Spleen (tissue), 11 donors: ENCODE measurements around the gene APP. TPM values are rescaled to one million over a fixed set of nuclear protein-coding genes. Genes with fewer than 3 reads are reported as not detected.

Source experiments
- DNase-seq: peaks from one replicate; pipeline ENCODE4 v3.0.0-alpha.2; 2020
- H3K27ac ChIP-seq, 8 donors: fragments of 200-600 bp; sonication (generic) in 7 of 8; 1 replicate in 4 of 8; 2 replicates in 4 of 8; pipeline versions ENCODE4 v1.5.0 to v1.8.0; 2016 to 2021; ENCODE audit warnings: inconsistent platforms in 4 of 8, mild to moderate bottlenecking in 4 of 8, moderate library complexity in 1 of 8
- H3K27me3 ChIP-seq, 7 donors: fragments of 200-600 bp; sonication (generic) in 6 of 7; replicated peaks in 1 of 7; 1 replicate in 4 of 7; 2 replicates in 3 of 7; pipeline versions ENCODE4 v1.5.0 to v1.8.0; 2016 to 2021; ENCODE audit warnings: inconsistent platforms in 3 of 7, mild to moderate bottlenecking in 1 of 7
- H3K36me3 ChIP-seq, 6 donors: fragments of 200-600 bp; sonication (generic) in 5 of 6; 1 replicate in 4 of 6; 2 replicates in 2 of 6; pipeline versions ENCODE4 v1.5.0 to v1.8.0; 2016 to 2021; ENCODE audit warnings: inconsistent platforms in 2 of 6
- H3K4me1 ChIP-seq, 6 donors: fragments of 200-600 bp; sonication (generic) in 5 of 6; 1 replicate in 3 of 6; 2 replicates in 3 of 6; pipeline versions ENCODE4 v1.5.0 to v1.8.0; 2016 to 2021; ENCODE audit warnings: inconsistent platforms in 3 of 6
- H3K4me3 ChIP-seq, 8 donors: fragments of 200-600 bp; sonication (generic) in 7 of 8; 1 replicate in 4 of 8; 2 replicates in 4 of 8; pipeline versions ENCODE4 v1.5.0 to v1.8.0; 2016 to 2021; ENCODE audit warnings: inconsistent platforms in 4 of 8, mild to moderate bottlenecking in 4 of 8, moderate library complexity in 2 of 8
- H3K9me3 ChIP-seq, 8 donors: fragments of 200-600 bp; sonication (generic) in 7 of 8; 1 replicate in 4 of 8; 2 replicates in 4 of 8; pipeline versions ENCODE4 v1.5.0 to v1.8.0; 2016 to 2021; ENCODE audit warnings: inconsistent platforms in 4 of 8
- POLR2A ChIP-seq, 3 donors: fragments of 450-650 bp; IDR thresholded peaks; one replicate each; pipeline ENCODE4 v1.5.1; 2017; ENCODE audit warnings: antibody characterized with exemption in 3 of 3, mild to moderate bottlenecking in 1 of 3
- POLR2AphosphoS5 ChIP-seq, 3 donors: sonication (generic); formaldehyde crosslinking; IDR thresholded peaks; one replicate each; pipeline ENCODE4 v1.5.1; 2017; ENCODE audit warnings: antibody characterized with exemption in 3 of 3
- WGBS, 5 donors: extraction: QIAGEN DNeasy Blood & Tissue Kit in 3 of 5; methylation state at CpG; one replicate each; pipeline versions ENCODE4 v1.1.5 to v1.1.7; 2013 to 2018; 5-methylcytosine and 5-hydroxymethylcytosine counted together
- intact Hi-C: fragments of 100-400 bp; cut with DNase I; formaldehyde crosslinking; loops from one replicate; pipeline ENCODE4 v1.15.0; 2023; ENCODE audit warnings: low total_unique reads
- polyA plus RNA-seq, 3 donors: library from polyadenylated mRNA; stranded (reverse); fragments of 200-250 nt; gene quantifications; one replicate each; pipeline ENCODE4 v1.2.1, GENCODE V29; 2013
- total RNA-seq, 7 donors: library from RNA; depleted of rRNA in 3 of 7; stranded (reverse); fragments of >200 nt in 3 of 7; fragmentation: NEBNext Ultra II Directional in 4 of 7; extraction: Animal tissue kit (Norgen Biotek cat#: 25700) in 4 of 7; gene quantifications; one replicate each; pipeline versions ENCODE4 v1.1.0 to v1.2.1, GENCODE V29; 2016 to 2021
- TF ChIP-seq, protein P1 (sequence below), 11 experiments: fragments of 200-600 bp in 7 of 11; fragments of 450-650 bp in 4 of 11; sonication (generic) in 4 of 11; IDR thresholded peaks in 8 of 11; conservative IDR thresholded peaks in 3 of 11; 1 replicate in 7 of 11; 2 replicates in 4 of 11; pipeline versions ENCODE4 v1.4.0 to v1.8.0; 2016 to 2021; ENCODE audit warnings: antibody characterized with exemption in 11 of 11, inconsistent platforms in 4 of 11, mild to moderate bottlenecking in 1 of 11
- donor health status: healthy with polysubstance abuse.
- donor health status: DM: no; HTN: no; CAD: no; lungs with moderate emphysema.
- donor health status: DM: no; HTN: no; CAD: no.
- donor health status: Bipolar disorder and iron deficiency.
- donor health status: healthy.
- donor health status: DM: no; HTN: no; CAD: no.
- donor health status: DM: yes; HTN: yes; CAD: no.

Gene APP
- total and polyA plus RNA-seq, 10 donors, result 25.3 to 398 (median 282) TPM

DNA sequence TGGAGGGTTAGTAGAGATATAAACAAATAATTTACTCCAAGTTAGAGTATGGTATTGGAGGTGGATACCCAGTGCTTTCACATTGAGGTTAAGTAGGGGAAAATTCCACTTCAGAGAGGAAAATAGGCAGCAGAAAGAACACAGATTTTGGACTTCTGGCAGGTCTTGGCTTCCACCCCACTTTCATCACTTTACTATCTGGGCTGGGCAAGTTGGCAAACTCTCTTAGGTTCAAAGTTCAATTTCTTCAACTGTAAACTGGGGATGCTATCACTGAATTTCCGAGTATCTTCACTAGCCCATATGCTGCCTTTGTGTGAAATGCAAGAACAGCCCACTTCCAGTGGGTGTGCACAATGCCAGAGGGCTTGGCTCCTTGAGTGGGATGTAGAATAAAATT lies 220.9 kb downstream of the APP start:
- Histone ChIP-seq H3K4me3 (no peak overlapping the region), H3K36me3 (peaks cover 0 to 67% (median 6%) of the 10 kb centered on the region in 6 donors), H3K9me3 (peaks cover 0 to 6% (median 2%) of the 10 kb centered on the region in 8 donors), H3K4me1 (no peaks in the 10 kb centered on the region), H3K27me3 (no peaks in the 10 kb centered on the region), H3K27ac (no peak overlapping the region)
- WGBS, 5 donors, result 0% methylated on average over 1 of the region's 1 CpG
- intact Hi-C loops, result loop anchor here (10.0 kb wide), 1 partner anchor 45 kb away; no protein-coding TSS in a partner anchor
- no peak for DNase-seq
- no peak for TF ChIP-seq POLR2AphosphoS5 (IDR thresholded peaks at IDR 0.05)
- TF ChIP-seq POLR2A (IDR thresholded peaks at IDR 0.05), result no peak
- TF ChIP-seq, protein P1, sequence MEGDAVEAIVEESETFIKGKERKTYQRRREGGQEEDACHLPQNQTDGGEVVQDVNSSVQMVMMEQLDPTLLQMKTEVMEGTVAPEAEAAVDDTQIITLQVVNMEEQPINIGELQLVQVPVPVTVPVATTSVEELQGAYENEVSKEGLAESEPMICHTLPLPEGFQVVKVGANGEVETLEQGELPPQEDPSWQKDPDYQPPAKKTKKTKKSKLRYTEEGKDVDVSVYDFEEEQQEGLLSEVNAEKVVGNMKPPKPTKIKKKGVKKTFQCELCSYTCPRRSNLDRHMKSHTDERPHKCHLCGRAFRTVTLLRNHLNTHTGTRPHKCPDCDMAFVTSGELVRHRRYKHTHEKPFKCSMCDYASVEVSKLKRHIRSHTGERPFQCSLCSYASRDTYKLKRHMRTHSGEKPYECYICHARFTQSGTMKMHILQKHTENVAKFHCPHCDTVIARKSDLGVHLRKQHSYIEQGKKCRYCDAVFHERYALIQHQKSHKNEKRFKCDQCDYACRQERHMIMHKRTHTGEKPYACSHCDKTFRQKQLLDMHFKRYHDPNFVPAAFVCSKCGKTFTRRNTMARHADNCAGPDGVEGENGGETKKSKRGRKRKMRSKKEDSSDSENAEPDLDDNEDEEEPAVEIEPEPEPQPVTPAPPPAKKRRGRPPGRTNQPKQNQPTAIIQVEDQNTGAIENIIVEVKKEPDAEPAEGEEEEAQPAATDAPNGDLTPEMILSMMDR (IDR thresholded peaks at IDR 0.05 in 8 of 11, conservative IDR thresholded peaks at IDR 0.05 in 3 of 11), result no peak

DNA sequence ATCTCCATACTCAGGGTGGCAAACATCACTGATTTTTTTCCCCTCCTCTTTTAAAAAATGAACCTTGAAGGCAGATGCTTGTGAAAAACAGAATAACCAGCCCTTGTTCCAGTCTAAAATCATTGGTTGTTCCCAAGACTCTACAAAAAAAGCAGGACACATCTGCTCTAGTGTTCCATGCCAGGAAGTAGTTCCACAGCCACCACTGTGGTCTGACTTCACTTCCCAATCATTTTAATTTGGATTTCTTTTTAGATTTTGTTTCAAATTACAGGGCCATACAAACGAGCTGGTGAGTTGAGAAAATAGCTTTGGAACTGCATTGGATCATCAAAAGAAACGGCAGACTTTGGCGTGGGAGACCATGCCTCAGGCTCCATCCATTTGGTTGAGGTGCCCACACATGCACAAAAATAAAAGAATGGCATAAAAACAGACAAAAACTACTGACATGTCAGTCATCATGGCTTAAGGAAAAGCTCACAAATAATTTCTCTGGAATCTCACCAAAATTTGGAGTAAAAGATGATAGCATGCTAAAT lies 225.8 kb downstream of the APP start:
- Histone ChIP-seq H3K27me3 (no peaks in the 10 kb centered on the region), H3K4me3 (no peak overlapping the region), H3K4me1 (peaks cover 0 to 5% (median 2%) of the 10 kb centered on the region in 6 donors), H3K27ac (no peak overlapping the region), H3K9me3 (peaks cover 0 to 6% (median 2%) of the 10 kb centered on the region in 8 donors), H3K36me3 (peaks cover 0 to 34% (median 3%) of the 10 kb centered on the region in 6 donors)
- DNase-seq, result no peak
- no peak for TF ChIP-seq POLR2A (IDR thresholded peaks at IDR 0.05)
- intact Hi-C loops, result no loop called here
- WGBS, 5 donors, result 81 to 89% (median 87%) methylated on average over 3 of the region's 3 CpGs

DNA sequence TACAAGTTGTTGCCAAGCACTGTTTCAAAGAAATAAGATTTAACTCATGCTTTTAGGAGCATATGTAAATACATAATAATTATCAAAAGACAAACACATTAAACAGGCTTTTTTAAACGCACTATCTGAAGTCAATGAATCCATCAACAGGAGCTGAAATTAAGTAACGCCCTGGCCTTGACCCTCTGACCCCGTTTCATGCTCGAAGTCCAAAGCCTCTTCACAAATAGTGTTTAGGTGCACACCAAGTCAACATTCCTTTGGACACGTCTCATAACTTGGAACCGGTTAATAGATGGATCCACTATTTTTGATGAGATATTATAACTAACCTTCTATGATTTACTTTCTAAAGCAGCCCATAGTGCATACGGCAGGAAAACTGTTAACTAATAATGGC lies 226.5 kb downstream of the APP start:
- Histone ChIP-seq H3K4me3 (no peak overlapping the region), H3K9me3 (peaks cover 0 to 6% (median 2%) of the 10 kb centered on the region in 8 donors), H3K36me3 (peaks cover 0 to 27% (median 3%) of the 10 kb centered on the region in 6 donors), H3K4me1 (peaks cover 0 to 11% (median 7%) of the 10 kb centered on the region in 6 donors), H3K27ac (no peak overlapping the region), H3K27me3 (no peaks in the 10 kb centered on the region)
- intact Hi-C loops, result no loop called here
- no peak for DNase-seq
- 82 to 93% (median 88%) methylated on average over 7 of the region's 7 CpGs for WGBS, 5 donors
- no peak for TF ChIP-seq POLR2A (IDR thresholded peaks at IDR 0.05)
- no peak for TF ChIP-seq POLR2AphosphoS5 (IDR thresholded peaks at IDR 0.05)
- TF ChIP-seq, protein P1 (IDR thresholded peaks at IDR 0.05 in 8 of 11, conservative IDR thresholded peaks at IDR 0.05 in 3 of 11), result no peak

DNA sequence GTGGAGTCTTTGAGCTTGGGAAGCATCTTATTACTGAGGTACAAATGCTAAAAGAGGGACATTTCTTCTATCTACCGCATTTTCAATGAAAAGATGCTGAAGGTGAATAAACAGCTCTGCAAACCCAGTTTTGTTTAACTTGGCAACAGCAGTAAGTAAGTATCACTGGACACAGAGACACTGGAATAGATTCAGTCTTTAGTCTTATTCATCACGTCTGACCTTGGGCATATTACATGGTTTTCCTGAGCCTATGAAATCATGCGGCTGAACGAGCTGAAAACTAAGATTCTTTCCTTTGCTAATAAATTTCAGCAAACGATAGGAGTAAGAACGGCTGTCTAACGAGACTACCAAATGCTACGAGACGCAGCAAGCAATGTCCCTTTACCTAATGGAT lies 228.4 kb downstream of the APP start:
- no peak for DNase-seq
- intact Hi-C loops, result no loop called here
- Histone ChIP-seq H3K9me3 (peaks cover 0 to 6% (median 2%) of the 10 kb centered on the region in 8 donors), H3K27me3 (no peaks in the 10 kb centered on the region), H3K4me3 (no peak overlapping the region), H3K4me1 (peaks cover 0 to 18% (median 10%) of the 10 kb centered on the region in 6 donors), H3K36me3 (peaks cover 0 to 19% (median 3%) of the 10 kb centered on the region in 6 donors), H3K27ac (no peak overlapping the region)
- 76 to 91% (median 85%) methylated on average over 9 of the region's 9 CpGs for WGBS, 5 donors
- TF ChIP-seq, protein P1 (IDR thresholded peaks at IDR 0.05 in 8 of 11, conservative IDR thresholded peaks at IDR 0.05 in 3 of 11), result no peak
- TF ChIP-seq POLR2A (IDR thresholded peaks at IDR 0.05) (no peak), POLR2AphosphoS5 (IDR thresholded peaks at IDR 0.05) (no peak)
